Body of pancreas (tissue), 4 donors: ENCODE results near the gene CXCL5.

ENCODE experiments used
- POLR2A ChIP-seq, 3 donors: fragments of 450-650 bp; IDR thresholded peaks; one replicate each; pipeline ENCODE4 v1.6.1; 2016; ENCODE audit warnings: antibody characterized with exemption in 3 of 3, mild to moderate bottlenecking in 2 of 3
- TF ChIP-seq, protein P1 (sequence below), 7 experiments: fragments of 450-650 bp in 4 of 7; fragments of 200-600 bp in 3 of 7; sonication (generic) in 3 of 7; IDR thresholded peaks; one replicate each; pipeline ENCODE4 v1.5.1; 2016 to 2019; ENCODE audit warnings: antibody characterized with exemption in 7 of 7

DNA sequence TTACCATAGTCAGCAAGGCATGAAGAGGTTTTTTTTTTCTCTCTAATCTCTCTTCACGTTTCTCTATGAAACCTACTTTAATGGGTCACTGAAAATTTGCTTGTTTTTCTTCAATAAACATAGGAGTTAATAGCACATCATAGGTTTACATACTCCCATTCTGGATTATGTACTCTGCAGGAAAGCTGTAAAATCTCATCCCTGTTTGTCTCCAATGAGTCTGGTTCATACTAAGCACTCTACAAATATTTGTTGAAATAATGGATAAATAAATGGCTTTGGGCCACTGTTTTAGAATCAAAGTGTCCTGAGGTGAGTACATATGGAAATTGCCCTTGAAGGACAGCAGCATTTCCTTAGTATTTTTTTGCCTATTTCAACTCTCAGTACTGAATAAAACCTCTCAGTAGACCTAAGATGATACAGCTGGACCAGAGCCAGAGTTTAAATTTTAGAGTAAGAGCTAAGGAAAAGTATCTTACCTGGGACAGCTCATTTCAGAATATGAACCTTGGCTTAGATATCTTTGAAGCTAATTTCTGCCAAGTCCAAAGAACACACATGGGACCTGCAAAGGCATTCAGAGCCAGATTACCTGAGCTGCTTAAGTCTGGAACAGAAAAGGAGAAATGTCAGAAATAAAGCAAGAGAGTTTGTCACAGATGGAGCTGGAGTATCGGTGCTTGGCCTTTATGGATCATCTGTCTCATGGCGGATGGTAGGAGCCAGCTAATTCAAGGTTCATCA, 51.1 kb downstream of the CXCL5 start:
- TF ChIP-seq, protein P1, sequence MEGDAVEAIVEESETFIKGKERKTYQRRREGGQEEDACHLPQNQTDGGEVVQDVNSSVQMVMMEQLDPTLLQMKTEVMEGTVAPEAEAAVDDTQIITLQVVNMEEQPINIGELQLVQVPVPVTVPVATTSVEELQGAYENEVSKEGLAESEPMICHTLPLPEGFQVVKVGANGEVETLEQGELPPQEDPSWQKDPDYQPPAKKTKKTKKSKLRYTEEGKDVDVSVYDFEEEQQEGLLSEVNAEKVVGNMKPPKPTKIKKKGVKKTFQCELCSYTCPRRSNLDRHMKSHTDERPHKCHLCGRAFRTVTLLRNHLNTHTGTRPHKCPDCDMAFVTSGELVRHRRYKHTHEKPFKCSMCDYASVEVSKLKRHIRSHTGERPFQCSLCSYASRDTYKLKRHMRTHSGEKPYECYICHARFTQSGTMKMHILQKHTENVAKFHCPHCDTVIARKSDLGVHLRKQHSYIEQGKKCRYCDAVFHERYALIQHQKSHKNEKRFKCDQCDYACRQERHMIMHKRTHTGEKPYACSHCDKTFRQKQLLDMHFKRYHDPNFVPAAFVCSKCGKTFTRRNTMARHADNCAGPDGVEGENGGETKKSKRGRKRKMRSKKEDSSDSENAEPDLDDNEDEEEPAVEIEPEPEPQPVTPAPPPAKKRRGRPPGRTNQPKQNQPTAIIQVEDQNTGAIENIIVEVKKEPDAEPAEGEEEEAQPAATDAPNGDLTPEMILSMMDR (IDR thresholded peaks at IDR 0.05) = no peak
- TF ChIP-seq POLR2A (IDR thresholded peaks at IDR 0.05) = no peak
